Naive thymus-derived CD8-positive, alpha-beta T cell (primary cell): ENCODE data around the gene CLDN1. TPM values are rescaled to one million over a fixed set of nuclear protein-coding genes. Genes with fewer than 3 reads are reported as not detected.
A peak's percentile ranks its signal among the peaks of the same experiment; 100 is the strongest.
"Not testable (repeated sequence)": the region's sequence is repeated elsewhere in the genome, so short reads cannot be mapped to it uniquely, and the experiment has no call there.

ENCODE experiments used
- ATAC-seq, 2 donors: fragments of 150-1000 bp; cut with Tn5 transposase in 1 of 2; sonication (Bioruptor Pico), chemical (Tn5 transposase) in 1 of 2; 1 replicate in 1 of 2; 2 replicates in 1 of 2; pipeline ENCODE4 v1.10.0; 2021; ENCODE audit warnings: mild to moderate bottlenecking in 2 of 2, moderate library complexity in 2 of 2
- POLR2A ChIA-PET: fragments of 350-600 bp; sonication (Branson Sonifier 250); formaldehyde crosslinking; loops from one replicate; lab custom pipeline; 2021; ENCODE audit warnings: antibody characterized with exemption; lab: Charles Lee
- DNase-seq, 10 donors: peaks; one replicate each; pipeline versions ENCODE4 v3.0.0 to v3.0.0-alpha.2; 2020 to 2022
- H3K27ac Mint-ChIP-seq, 10 donors: one replicate each; pipeline ENCODE4 v1.8.0; 2020 to 2022; ENCODE audit warnings: mild to moderate bottlenecking in 10 of 10, mixed read lengths in 10 of 10, moderate library complexity in 4 of 10, inconsistent platforms in 1 of 10
- H3K27me3 Mint-ChIP-seq, 5 donors: one replicate each; pipeline ENCODE4 v1.8.0; 2021 to 2022; ENCODE audit warnings: mixed read lengths in 5 of 5
- H3K36me3 Mint-ChIP-seq, 3 donors: one replicate each; pipeline ENCODE4 v1.8.0; 2020 to 2022; ENCODE audit warnings: mixed read lengths in 3 of 3, mild to moderate bottlenecking in 2 of 3, inconsistent platforms in 1 of 3
- H3K4me1 Mint-ChIP-seq, 4 donors: one replicate each; pipeline ENCODE4 v1.8.0; 2021 to 2022; ENCODE audit warnings: mixed read lengths in 4 of 4
- H3K4me3 Mint-ChIP-seq, 10 donors: one replicate each; pipeline ENCODE4 v1.8.0; 2020 to 2022; ENCODE audit warnings: mild to moderate bottlenecking in 10 of 10, mixed read lengths in 10 of 10, moderate library complexity in 6 of 10, inconsistent platforms in 1 of 10
- H3K9me3 Mint-ChIP-seq, 9 donors: one replicate each; pipeline ENCODE4 v1.8.0; 2020 to 2022; ENCODE audit warnings: mixed read lengths in 9 of 9, mild to moderate bottlenecking in 3 of 9, inconsistent platforms in 1 of 9, moderate library complexity in 1 of 9
- polyA plus RNA-seq, 3 donors: library from polyadenylated mRNA; unstranded; fragments of 300-500 nt; fragmentation: Illumina TruSeq; gene quantifications; one replicate each; pipeline ENCODE4 v1.2.3, GENCODE V29; 2021
- total RNA-seq, 8 experiments: library from RNA in 2 of 8; stranded (reverse) in 2 of 8; gene quantifications; one replicate each; pipeline ENCODE4 v1.2.3 and lab custom pipeline; 2021 to 2026

CLDN1 gene
- total and polyA plus RNA-seq, 5 experiments from 2014 or later: not detected

DNA sequence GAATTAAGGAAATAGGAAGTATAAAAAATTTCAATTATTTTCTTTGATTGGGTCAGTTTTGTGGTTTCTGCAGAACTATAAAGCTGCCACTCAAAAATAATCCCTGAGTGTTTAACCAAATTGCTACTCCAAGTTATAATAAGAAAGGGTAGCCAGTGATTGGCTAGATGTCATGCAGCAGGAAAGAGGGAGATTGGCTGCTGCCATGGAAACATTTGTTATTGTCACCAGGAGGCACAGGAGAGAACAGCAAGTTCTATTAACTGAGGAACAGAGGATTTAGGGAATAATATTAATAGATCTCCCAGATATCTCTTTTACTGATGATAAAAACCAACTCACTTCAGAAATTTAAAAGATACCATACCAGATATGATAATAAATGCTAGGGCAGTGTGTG lies 42.6 kb downstream of the CLDN1 start:
- ATAC-seq: no peak

GRCh38 chr3:190272747-190273146 lies 49.5 kb downstream of the CLDN1 start:
- H3K9me3 Mint-ChIP-seq: peaks cover 0 to 4% (median 0%) of the 10 kb centered on the region in 9 donors
- H3K4me3 Mint-ChIP-seq: no peak overlapping the region
- H3K27ac Mint-ChIP-seq: no peak overlapping the region

More for the DNA sequence above, 42.6 kb downstream of the CLDN1 start:
- no peak overlapping the region for H3K27ac Mint-ChIP-seq
- no peak for DNase-seq
- peaks cover 0 to 10% (median 2%) of the 10 kb centered on the region in 9 donors for H3K9me3 Mint-ChIP-seq
- no peaks in the 10 kb centered on the region for H3K4me1 Mint-ChIP-seq
- H3K27me3 Mint-ChIP-seq: peaks cover 0 to 16% (median 2%) of the 10 kb centered on the region in 5 donors
- peaks cover 0 to 5% (median 0%) of the 10 kb centered on the region in 3 donors for H3K36me3 Mint-ChIP-seq
- POLR2A ChIA-PET: no interaction called here
- no peak overlapping the region for H3K4me3 Mint-ChIP-seq

GRCh38 chr3:190269101-190269500 lies 53.1 kb downstream of the CLDN1 start:
- Mint-ChIP-seq H3K4me1 (no peaks in the 10 kb centered on the region), H3K27me3 (peaks cover 0 to 8% (median 5%) of the 10 kb centered on the region in 5 donors), H3K36me3 (no peaks in the 10 kb centered on the region), H3K27ac (no peak overlapping the region), H3K9me3 (peaks cover 0 to 4% (median 0%) of the 10 kb centered on the region in 9 donors), H3K4me3 (no peak overlapping the region)
- DNase-seq: no peak
- POLR2A ChIA-PET: no interaction called here
- no peak for ATAC-seq

More at GRCh38 chr3:190272747-190273146, 49.5 kb downstream of the CLDN1 start:
- Mint-ChIP-seq H3K27me3 (peaks cover 0 to 12% (median 2%) of the 10 kb centered on the region in 5 donors), H3K4me1 (no peaks in the 10 kb centered on the region), H3K36me3 (no peaks in the 10 kb centered on the region)
- POLR2A ChIA-PET: no interaction called here
- ATAC-seq (no peak), DNase-seq (no peak)

GRCh38 chr3:190267464-190267863 lies 54.8 kb downstream of the CLDN1 start:
- DNase-seq, H3K36me3 Mint-ChIP-seq, H3K4me3 Mint-ChIP-seq, H3K27ac Mint-ChIP-seq, H3K9me3 Mint-ChIP-seq, ATAC-seq, POLR2A ChIA-PET, H3K4me1 Mint-ChIP-seq: not testable (repeated sequence)
- peaks cover 0 to 11% (median 5%) of the 10 kb centered on the region in 5 donors for H3K27me3 Mint-ChIP-seq

GRCh38 chr3:190266913-190267290 lies 55.3 kb downstream of the CLDN1 start:
- DNase-seq: no peak
- H3K27me3 Mint-ChIP-seq: peaks cover 0 to 11% (median 5%) of the 10 kb centered on the region in 5 donors
- H3K4me1 Mint-ChIP-seq: no peaks in the 10 kb centered on the region

DNA sequence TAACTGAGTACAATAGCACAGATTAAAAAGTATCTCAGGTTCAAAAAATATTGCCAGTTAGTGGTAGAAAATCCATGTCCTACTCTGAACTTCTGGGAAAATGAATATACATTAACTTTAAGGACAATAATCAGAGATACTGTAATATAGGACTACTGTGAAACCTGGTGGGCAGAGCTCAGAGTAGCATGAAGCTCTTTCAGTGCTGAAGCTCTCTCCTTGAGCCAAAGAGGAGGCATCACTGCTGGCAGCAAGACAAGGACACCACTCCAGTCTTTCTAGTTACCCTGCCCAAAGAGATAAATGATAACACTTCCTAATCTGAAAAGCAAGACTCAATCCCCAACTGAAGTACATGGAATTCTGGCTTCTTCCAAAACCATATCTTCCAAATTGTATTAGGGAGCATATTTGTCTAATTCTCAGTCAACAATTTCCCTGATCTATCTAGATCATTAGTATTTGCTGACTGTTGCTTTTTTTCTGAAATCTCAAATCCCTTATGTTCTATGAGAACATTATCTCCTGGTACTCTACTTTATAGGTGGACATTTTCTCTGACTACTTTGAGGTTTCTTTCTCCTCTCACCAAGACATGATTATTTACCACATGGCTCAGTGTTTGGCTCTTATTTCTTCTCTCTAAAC lies 55.9 kb downstream of the CLDN1 start:
- H3K4me1 Mint-ChIP-seq: no peaks in the 10 kb centered on the region
- H3K27ac Mint-ChIP-seq: peak overlapping the region in 1 of 10 donors; percentile 36
- H3K4me3 Mint-ChIP-seq: no peak overlapping the region
- no peaks in the 10 kb centered on the region for H3K36me3 Mint-ChIP-seq
- POLR2A ChIA-PET: no interaction called here
- H3K9me3 Mint-ChIP-seq: peaks cover 0 to 4% (median 0%) of the 10 kb centered on the region in 9 donors
- H3K27me3 Mint-ChIP-seq: peaks cover 0 to 11% (median 5%) of the 10 kb centered on the region in 5 donors
- ATAC-seq (no peak), DNase-seq (no peak)

More at GRCh38 chr3:190266913-190267290, 55.3 kb downstream of the CLDN1 start:
- H3K27ac Mint-ChIP-seq: no peak overlapping the region
- no peak for ATAC-seq
- POLR2A ChIA-PET: no interaction called here
- no peak overlapping the region for H3K4me3 Mint-ChIP-seq
- peaks cover 0 to 4% (median 0%) of the 10 kb centered on the region in 9 donors for H3K9me3 Mint-ChIP-seq
- no peaks in the 10 kb centered on the region for H3K36me3 Mint-ChIP-seq

- no peaks in the 10 kb centered on the region for H3K4me1 Mint-ChIP-seq
- H3K27me3 Mint-ChIP-seq: peaks cover 0 to 11% (median 5%) of the 10 kb centered on the region in 5 donors
- no peaks in the 10 kb centered on the region for H3K36me3 Mint-ChIP-seq
- H3K27ac Mint-ChIP-seq: no peak overlapping the region
- ATAC-seq: no peak
- peaks cover 0 to 4% (median 0%) of the 10 kb centered on the region in 9 donors for H3K9me3 Mint-ChIP-seq
- POLR2A ChIA-PET: no interaction called here
- H3K4me3 Mint-ChIP-seq: no peak overlapping the region
- no peak for DNase-seq
Measured at GRCh38 chr3:190265796-190266195, 56.5 kb downstream of the CLDN1 start.

- H3K27ac Mint-ChIP-seq: no peak overlapping the region
- peaks cover 0 to 11% (median 5%) of the 10 kb centered on the region in 5 donors for H3K27me3 Mint-ChIP-seq
- ATAC-seq (no peak), DNase-seq (no peak)
- no peaks in the 10 kb centered on the region for H3K36me3 Mint-ChIP-seq
- no peak overlapping the region for H3K4me3 Mint-ChIP-seq
- H3K9me3 Mint-ChIP-seq: peaks cover 0 to 4% (median 0%) of the 10 kb centered on the region in 9 donors
- POLR2A ChIA-PET: no interaction called here
- no peaks in the 10 kb centered on the region for H3K4me1 Mint-ChIP-seq
Measured at GRCh38 chr3:190265126-190265525, 57.1 kb downstream of the CLDN1 start.

- DNase-seq: no peak
- Mint-ChIP-seq H3K27ac (no peak overlapping the region), H3K9me3 (no peaks in the 10 kb centered on the region), H3K4me1 (no peaks in the 10 kb centered on the region), H3K36me3 (no peaks in the 10 kb centered on the region), H3K4me3 (no peak overlapping the region), H3K27me3 (peaks cover 0 to 5% (median 3%) of the 10 kb centered on the region in 5 donors)
- ATAC-seq: no peak
- POLR2A ChIA-PET: no interaction called here
Measured at GRCh38 chr3:190261740-190262139, 60.5 kb downstream of the CLDN1 start.

GRCh38 chr3:190261015-190261414 lies 61.2 kb downstream of the CLDN1 start:
- Mint-ChIP-seq H3K9me3 (no peaks in the 10 kb centered on the region), H3K27ac (no peak overlapping the region), H3K36me3 (no peaks in the 10 kb centered on the region), H3K4me3 (no peak overlapping the region), H3K4me1 (no peaks in the 10 kb centered on the region), H3K27me3 (peaks cover 0 to 6% (median 3%) of the 10 kb centered on the region in 5 donors)
- no peak for ATAC-seq
- DNase-seq: no peak
- POLR2A ChIA-PET: no interaction called here

DNA sequence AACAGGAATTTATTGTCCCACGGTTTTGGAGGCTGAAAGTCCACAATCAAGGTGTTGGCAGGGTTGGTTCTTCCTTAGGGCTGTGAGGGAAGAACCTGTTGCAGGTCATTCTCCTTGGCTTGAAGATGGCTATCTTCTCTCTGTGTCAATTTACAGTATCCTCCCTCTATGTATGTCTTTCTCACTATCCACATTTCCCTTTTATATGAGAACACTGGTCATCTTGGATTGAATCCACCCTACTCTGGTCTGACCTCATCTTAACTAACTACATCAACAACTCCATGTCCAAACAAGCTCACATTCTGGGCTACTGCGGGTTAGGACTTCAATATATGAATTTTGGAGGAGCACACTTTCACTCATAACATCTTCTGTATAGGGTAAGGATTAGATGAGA lies 61.9 kb downstream of the CLDN1 start:
- Mint-ChIP-seq H3K36me3 (no peaks in the 10 kb centered on the region), H3K9me3 (no peaks in the 10 kb centered on the region), H3K27me3 (peaks cover 0 to 7% (median 3%) of the 10 kb centered on the region in 5 donors), H3K27ac (no peak overlapping the region), H3K4me1 (no peaks in the 10 kb centered on the region), H3K4me3 (no peak overlapping the region)
- POLR2A ChIA-PET: no interaction called here
- ATAC-seq (no peak), DNase-seq (no peak)

GRCh38 chr3:190258634-190259033 lies 63.6 kb downstream of the CLDN1 start:
- H3K4me3 Mint-ChIP-seq: no peak overlapping the region
- DNase-seq (no peak), ATAC-seq (no peak)
- no peak overlapping the region for H3K27ac Mint-ChIP-seq
- no peaks in the 10 kb centered on the region for H3K36me3 Mint-ChIP-seq
- POLR2A ChIA-PET: no interaction called here
- H3K27me3 Mint-ChIP-seq: peaks cover 0 to 4% (median 3%) of the 10 kb centered on the region in 5 donors
- no peaks in the 10 kb centered on the region for H3K9me3 Mint-ChIP-seq
- no peaks in the 10 kb centered on the region for H3K4me1 Mint-ChIP-seq
